ENCODE measurements around the gene MPV17L2. TPM values are rescaled to one million over a fixed set of nuclear protein-coding genes. Genes with fewer than 3 reads are reported as not detected.

MPV17L2 gene
- total and polyA plus RNA-seq, 5 experiments from 2014 or later = 5.1 to 12.2 (median 7.0) TPM

DNA sequence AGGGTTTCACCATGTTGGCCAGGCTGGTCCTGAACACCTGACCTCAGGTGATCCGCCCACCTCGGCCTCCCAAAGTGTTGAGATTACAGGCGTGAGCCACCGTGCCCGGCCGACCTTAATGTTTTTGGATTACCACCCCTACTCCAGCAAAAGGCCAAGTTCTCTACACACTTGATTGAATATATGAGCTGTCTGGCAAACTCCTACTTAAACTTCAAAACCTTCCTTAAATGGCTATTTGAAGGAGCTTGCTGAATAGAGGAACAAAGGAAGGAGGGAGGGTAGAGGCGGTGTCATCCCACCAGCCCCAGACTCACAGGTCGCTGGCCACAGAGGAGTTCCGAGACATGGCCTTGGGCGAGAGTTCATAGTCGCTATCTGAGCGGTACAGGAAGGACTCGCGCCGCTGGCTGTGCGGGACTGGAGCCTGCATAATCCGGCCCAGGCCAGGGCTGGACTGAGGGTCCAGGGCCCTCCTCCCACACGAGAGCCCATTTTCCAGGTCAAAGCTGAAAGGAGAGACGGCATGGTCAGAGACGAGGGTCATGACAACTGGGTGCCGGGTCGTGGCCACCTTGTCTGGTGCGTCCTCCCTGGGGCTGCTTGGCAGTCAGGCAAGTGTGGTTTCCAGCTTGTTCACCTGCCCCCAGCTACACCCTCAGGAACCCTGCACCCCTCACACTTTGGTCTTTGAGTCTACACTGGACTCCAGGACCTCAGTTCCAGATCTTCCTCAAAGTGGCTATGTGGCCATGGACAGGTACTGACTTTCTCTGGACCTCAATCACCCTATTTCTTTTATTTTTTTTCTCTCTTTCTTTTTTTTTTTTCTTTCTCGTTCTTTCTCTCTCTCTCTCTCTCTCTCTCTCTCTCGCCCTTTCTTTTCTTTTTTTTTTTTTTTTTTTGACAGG, 29.1 kb downstream of the MPV17L2 start:
- peaks cover 0 to 6% (median 0%) of the 10 kb centered on the region in 3 donors for H3K36me3 Mint-ChIP-seq

DNA sequence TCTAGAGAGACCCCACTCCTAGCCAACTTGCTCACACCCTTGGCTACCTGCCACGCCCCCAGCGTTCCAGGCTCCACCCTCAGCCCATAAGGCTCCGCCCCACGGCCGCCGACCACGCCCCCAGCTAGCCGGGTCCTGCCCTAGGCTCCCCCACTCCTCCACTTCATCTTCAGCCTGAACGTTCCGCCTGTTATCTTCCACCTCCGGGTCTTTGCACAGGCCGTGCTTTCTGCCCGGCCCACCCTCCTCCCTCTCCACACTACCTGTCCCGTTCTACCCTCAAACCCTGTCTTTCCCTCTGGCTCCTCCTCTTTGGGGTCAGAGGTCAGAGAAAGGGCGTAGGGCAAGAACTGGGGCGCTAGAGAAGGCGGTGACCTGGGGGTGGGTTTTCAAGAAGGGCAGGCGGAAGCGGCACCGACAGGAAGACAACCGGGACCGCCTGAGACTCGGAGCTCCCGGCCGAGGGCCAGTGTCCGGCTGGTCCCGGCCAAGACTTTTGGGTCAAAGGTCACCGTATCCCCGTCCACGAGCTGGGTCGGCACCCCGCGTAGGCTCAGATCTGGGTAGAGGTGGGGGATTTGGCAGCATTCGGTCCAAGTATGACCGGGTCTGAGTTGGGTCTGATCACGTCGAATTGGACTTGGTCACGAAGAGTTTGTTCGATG, 31.0 kb downstream of the MPV17L2 start:
- POLR2A ChIA-PET = interaction anchor here (0.8 to 1.8 kb wide), 3 partner anchors 9 to 56 kb away, joined by 3 to 5 read pairs (median 3); no protein-coding TSS in a partner anchor
- Mint-ChIP-seq H3K36me3 (peaks cover 0 to 6% (median 0%) of the 10 kb centered on the region in 3 donors), H3K9me3 (no peaks in the 10 kb centered on the region), H3K4me3 (peak overlapping the region; percentile 76 to 92 (median 87)), H3K27me3 (peaks cover 19 to 78% (median 49%) of the 10 kb centered on the region in 5 donors), H3K4me1 (peaks cover 15 to 37% (median 26%) of the 10 kb centered on the region in 4 donors), H3K27ac (peak overlapping the region in 3 of 10 donors; percentile 57 to 67 (median 63))
- ATAC-seq = peak in 1 of 2 donors; percentile 24
- peak in 1 of 10 donors; percentile 22 for DNase-seq

More for the DNA sequence above, 29.1 kb downstream of the MPV17L2 start:
- Mint-ChIP-seq H3K4me1 (peaks cover 13 to 34% (median 24%) of the 10 kb centered on the region in 4 donors), H3K9me3 (no peaks in the 10 kb centered on the region), H3K4me3 (no peak overlapping the region), H3K27me3 (peaks cover 16 to 69% (median 38%) of the 10 kb centered on the region in 5 donors), H3K27ac (peak overlapping the region in 1 of 10 donors; percentile 19)
- POLR2A ChIA-PET = interaction anchor here (0.5 to 0.7 kb wide), 4 partner anchors 10 to 229 kb away, joined by 3 to 11 read pairs (median 6); no protein-coding TSS in a partner anchor
- DNase-seq = no peak
- ATAC-seq = no peak

DNA sequence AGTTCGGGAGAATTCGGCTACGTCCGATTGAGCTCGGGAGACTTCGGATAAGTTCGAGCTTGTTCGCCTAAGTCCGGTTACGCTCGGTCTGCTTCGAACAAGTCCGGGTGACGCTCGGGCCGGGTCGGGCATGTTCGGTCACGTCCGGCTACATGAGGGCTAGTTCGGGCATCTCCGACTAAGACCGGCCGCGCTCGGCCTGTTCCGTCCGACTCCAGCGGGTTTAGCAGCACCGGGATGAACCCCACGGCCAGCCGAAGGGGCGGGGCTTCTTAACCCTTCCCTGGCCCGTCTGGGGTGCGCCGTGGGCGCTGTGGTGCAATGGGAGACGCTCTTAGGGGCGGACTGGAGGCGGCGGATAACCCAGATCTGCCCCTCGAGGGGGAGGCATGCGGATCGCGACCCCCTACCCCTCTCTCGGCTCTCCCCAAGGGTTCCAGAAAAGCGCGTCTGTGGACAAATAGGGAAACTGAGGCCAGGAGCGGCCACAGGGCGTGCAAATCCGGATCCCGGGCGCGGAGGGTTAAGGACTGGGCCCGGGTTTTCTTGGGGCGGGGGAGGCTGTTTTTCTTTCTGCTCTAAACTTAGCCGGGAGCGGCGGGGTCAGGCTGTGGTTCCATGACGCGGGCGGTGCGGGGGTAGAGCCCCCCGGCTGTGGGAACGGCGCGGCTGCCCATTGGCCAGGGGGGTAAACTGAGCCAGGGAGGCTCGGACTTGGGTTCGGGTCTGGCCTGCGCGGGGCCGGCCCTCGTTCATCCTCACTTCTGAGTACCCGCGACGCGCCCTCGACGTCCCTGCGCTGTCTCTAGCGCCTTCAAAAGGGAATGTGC, 31.7 kb downstream of the MPV17L2 start:
- Mint-ChIP-seq H3K27me3 (peaks cover 22 to 83% (median 52%) of the 10 kb centered on the region in 5 donors), H3K36me3 (peaks cover 0 to 6% (median 0%) of the 10 kb centered on the region in 3 donors), H3K9me3 (no peaks in the 10 kb centered on the region), H3K4me1 (peaks cover 15 to 37% (median 26%) of the 10 kb centered on the region in 4 donors), H3K4me3 (peak overlapping the region; percentile 76 to 92 (median 87)), H3K27ac (peak overlapping the region in 4 of 10 donors; percentile 57 to 67 (median 64))
- DNase-seq (peak; percentile 65 to 92 (median 76)), ATAC-seq (peak; percentile 90 to 98)
- POLR2A ChIA-PET = interaction anchor here (0.8 to 1.8 kb wide), 2 partner anchors 8 to 30 kb away, joined by 3 to 5 read pairs; no protein-coding TSS in a partner anchor

DNA sequence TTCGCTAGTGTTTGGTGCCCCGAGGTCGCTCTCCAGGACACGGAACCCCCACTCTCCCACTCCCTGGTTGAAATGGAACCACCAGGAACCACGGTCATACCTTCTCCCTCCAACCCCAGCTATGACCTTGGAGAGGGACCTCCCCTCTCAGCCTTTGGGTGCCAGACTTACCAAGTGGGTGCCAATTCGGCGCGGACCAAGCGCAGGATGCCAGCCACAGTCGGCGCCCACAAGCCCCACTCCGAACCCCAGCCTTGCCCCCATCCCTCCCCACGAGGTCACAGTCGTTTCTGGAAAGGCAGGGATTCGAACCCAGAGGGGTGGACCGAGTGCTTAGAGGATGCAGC, 32.3 kb downstream of the MPV17L2 start:
- Mint-ChIP-seq H3K27me3 (peaks cover 24 to 86% (median 54%) of the 10 kb centered on the region in 5 donors), H3K4me1 (peaks cover 15 to 37% (median 26%) of the 10 kb centered on the region in 4 donors), H3K9me3 (peaks cover 0 to 2% (median 0%) of the 10 kb centered on the region in 9 donors), H3K27ac (no peak overlapping the region), H3K4me3 (peak overlapping the region in 8 of 10 donors; percentile 16 to 92 (median 88)), H3K36me3 (peaks cover 0 to 6% (median 0%) of the 10 kb centered on the region in 3 donors)
- ATAC-seq = no peak
- POLR2A ChIA-PET = interaction anchor here (1.8 kb wide), 1 partner anchor 8 kb away, joined by 5 read pairs; no protein-coding TSS in a partner anchor
- DNase-seq = no peak

DNA sequence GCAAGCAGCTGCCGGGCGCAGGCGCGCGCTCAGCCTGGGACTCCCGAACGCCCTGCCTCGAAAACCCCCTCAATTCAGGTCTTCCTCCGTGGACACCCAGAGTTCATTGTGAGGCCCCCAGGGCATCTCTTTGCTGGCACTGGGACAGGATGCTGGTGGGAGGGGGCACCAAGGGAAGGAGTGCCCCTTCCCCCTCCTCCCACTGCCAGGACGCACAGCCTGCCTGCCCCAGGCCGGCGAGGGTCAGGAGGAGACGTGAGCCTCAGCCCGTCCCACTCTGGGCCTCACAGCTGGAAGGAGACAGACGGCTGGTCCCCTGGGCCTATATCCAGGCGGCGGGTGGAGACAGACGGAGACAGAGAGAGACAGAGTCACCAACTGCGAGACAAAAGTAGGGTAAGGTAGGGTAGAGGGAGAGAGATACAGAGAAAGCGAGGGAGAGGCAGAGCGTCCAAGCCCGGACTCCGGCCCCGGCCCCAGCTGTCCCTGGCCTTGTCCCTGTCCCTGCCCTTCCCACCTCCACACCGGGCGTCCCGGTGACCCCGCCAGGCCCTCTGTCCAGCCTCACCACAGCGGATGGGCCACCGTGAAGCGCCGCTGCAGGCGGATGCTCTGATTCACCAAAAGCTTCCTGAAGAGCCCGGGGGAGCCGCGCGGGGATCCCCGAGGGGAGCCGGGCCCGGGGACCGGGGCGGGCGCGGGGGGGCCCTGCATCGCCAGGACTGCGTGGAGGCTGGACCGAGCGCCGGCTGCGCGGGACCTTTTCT, 32.9 kb downstream of the MPV17L2 start, which contains the start of gene PDE4C:
Gene PDE4C, minus strand, starts transcription at position 737 of the 767 bp plus-strand sequence. Its CDS starts 23 bp downstream, at position 714.
- H3K4me1 Mint-ChIP-seq = peaks cover 13 to 37% (median 24%) of the 10 kb centered on the region in 4 donors
- ATAC-seq (peak in 1 of 2 donors; percentile 16), DNase-seq (peak in 1 of 10 donors; percentile 10)
- POLR2A ChIA-PET = no interaction called here
- H3K4me3 Mint-ChIP-seq = peak within 1 kb of the TSS in 8 of 10 donors; percentile 16 to 92 (median 88)
- H3K27ac Mint-ChIP-seq = no peak within 1 kb of the TSS
- peaks cover 0 to 4% (median 0%) of the 10 kb centered on the region in 9 donors for H3K9me3 Mint-ChIP-seq
- peaks cover 0 to 6% (median 0%) of the 10 kb centered on the region in 3 donors for H3K36me3 Mint-ChIP-seq
- peaks cover 29 to 86% (median 56%) of the 10 kb centered on the region in 5 donors for H3K27me3 Mint-ChIP-seq

DNA sequence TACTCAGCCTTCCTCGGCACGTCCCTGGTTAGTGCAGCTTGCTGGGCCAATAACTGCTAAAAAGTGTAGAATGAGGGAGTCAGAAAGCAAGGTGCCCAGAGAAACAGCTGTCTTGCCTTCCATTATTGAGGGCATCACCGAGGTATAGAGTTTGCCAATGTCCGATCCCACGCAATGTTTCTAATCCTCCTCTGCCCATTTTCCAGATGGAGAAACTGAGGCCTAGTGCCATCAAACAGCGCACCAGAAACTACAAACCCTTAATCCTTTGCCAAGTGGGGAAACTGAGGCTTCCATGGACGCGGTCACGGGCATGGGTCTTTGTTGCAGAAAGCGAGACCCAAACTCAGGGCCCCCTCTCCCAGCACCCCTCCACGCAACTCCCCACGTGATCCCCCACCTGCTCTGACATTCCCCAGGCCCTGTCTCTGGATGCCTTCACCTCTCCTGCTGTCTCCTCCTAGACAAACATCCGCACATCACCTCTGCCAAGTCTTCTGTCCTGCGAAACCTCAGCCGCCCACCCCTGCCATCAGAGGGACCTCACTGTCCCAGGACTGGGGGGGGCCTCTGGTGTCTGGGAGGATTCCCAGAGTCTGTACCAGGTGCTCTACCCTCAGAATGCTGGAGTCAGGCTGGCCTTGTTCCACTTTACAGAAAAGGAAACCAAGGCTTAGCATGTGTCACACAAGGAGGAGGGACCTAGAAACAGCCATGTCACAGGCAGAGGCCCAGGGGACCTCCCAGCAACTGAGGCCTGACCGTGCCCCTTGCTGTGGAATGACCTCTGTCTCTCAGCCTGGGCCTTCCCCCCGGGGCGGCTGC, 34.1 kb downstream of the MPV17L2 start:
- Mint-ChIP-seq H3K4me1 (peaks cover 10 to 32% (median 23%) of the 10 kb centered on the region in 4 donors), H3K4me3 (peak overlapping the region in 2 of 10 donors; percentile 35 to 56), H3K9me3 (peaks cover 0 to 5% (median 0%) of the 10 kb centered on the region in 9 donors), H3K27me3 (peaks cover 30 to 86% (median 56%) of the 10 kb centered on the region in 5 donors), H3K36me3 (peaks cover 0 to 6% (median 0%) of the 10 kb centered on the region in 3 donors), H3K27ac (peak overlapping the region in 1 of 10 donors; percentile 13)
- POLR2A ChIA-PET = interaction anchor here (0.7 kb wide), 1 partner anchor 21 kb away, joined by 4 read pairs; no protein-coding TSS in a partner anchor
- DNase-seq (no peak), ATAC-seq (no peak)

DNA sequence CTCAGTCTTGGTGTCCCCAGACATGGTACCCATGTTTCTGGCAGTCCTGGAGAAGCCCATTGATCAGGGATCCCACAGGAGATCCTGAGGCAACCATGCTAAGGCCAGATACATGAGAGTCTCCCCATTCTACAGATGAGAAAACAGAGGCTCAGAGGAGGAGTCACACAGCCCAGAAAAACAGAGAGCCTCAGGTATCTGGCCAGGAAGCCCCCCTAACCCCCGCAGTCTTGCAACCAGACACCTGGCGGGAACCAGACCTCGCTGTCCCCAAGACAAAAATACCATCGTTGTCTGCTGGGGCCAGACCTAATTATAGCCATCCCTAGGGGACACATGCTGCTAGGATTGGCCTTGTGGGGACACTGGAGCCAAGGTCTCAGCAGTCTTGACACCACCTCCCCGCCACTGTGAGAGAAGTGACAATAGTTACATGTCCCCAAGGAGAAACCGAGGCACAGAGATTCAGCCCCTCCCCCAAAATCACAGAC, 34.8 kb downstream of the MPV17L2 start:
- peaks cover 0 to 6% (median 2%) of the 10 kb centered on the region in 3 donors for H3K36me3 Mint-ChIP-seq
- ATAC-seq (no peak), DNase-seq (no peak)
- no peak overlapping the region for H3K4me3 Mint-ChIP-seq
- peaks cover 0 to 8% (median 0%) of the 10 kb centered on the region in 9 donors for H3K9me3 Mint-ChIP-seq
- H3K4me1 Mint-ChIP-seq = peaks cover 12 to 32% (median 26%) of the 10 kb centered on the region in 4 donors
- POLR2A ChIA-PET = no interaction called here
- peaks cover 34 to 86% (median 57%) of the 10 kb centered on the region in 5 donors for H3K27me3 Mint-ChIP-seq
- H3K27ac Mint-ChIP-seq = peak overlapping the region in 1 of 10 donors; percentile 13

DNA sequence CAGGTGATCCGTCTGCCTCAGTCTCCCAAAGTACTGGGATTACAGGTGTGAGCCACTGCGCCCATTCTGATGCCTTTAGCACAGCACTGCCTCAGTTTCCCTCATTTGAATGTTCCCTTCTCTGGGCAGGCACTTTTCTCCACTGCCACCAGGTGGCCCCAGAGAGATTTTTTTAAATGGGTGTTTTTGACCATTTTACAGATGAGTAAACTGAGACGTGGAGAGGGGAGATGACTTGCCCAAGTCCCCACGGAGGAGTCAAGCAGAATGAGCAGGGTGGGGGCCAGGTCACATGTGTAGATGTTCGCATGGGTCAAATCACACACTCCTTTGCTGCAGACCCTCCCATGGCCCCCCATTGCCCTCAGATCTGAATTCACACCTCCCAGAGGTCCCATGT, 36.5 kb downstream of the MPV17L2 start:
- Mint-ChIP-seq H3K36me3 (peaks cover 2 to 7% (median 3%) of the 10 kb centered on the region in 3 donors), H3K9me3 (peaks cover 0 to 15% (median 8%) of the 10 kb centered on the region in 9 donors), H3K4me1 (peaks cover 12 to 24% (median 22%) of the 10 kb centered on the region in 4 donors), H3K27me3 (peaks cover 36 to 87% (median 62%) of the 10 kb centered on the region in 5 donors), H3K27ac (peak overlapping the region in 1 of 10 donors; percentile 7), H3K4me3 (no peak overlapping the region)
- no peak for DNase-seq
- POLR2A ChIA-PET = no interaction called here
- no peak for ATAC-seq

DNA sequence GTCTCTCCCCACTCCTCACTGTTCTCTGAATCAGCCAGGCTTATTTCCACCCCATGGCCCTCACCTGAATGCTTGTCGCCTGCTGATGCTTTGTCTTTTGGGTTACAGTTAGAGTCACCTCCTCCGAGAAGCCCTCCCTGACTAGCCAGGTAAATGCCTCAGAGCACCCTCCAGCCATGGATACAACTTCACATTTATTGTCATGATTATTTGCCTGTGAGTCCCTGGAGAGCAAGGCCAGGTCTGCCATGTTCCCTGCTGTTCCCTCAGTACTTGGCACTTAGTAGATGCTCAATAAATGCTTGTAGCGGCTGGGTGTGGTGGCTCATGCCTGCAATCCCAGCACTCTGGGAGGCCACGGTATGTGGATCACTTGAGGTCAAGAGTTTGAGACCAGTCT, 36.9 kb downstream of the MPV17L2 start:
- POLR2A ChIA-PET = no interaction called here
- H3K4me1 Mint-ChIP-seq = peaks cover 8 to 20% (median 19%) of the 10 kb centered on the region in 4 donors
- H3K4me3 Mint-ChIP-seq = no peak overlapping the region
- peaks cover 0 to 7% (median 2%) of the 10 kb centered on the region in 3 donors for H3K36me3 Mint-ChIP-seq
- peaks cover 0 to 15% (median 8%) of the 10 kb centered on the region in 9 donors for H3K9me3 Mint-ChIP-seq
- no peak for ATAC-seq
- peak overlapping the region in 1 of 10 donors; percentile 61 for H3K27ac Mint-ChIP-seq
- H3K27me3 Mint-ChIP-seq = peaks cover 32 to 87% (median 62%) of the 10 kb centered on the region in 5 donors
- no peak for DNase-seq
